Testis (tissue), 3 donors: ENCODE results near the gene TRAF6. TPM values are rescaled to one million over a fixed set of nuclear protein-coding genes. Genes with fewer than 3 reads are reported as not detected.

Experiments used
- DNase-seq: peaks from one replicate; pipeline ENCODE4 v3.0.0-alpha.2; 2019
- H3K27ac ChIP-seq, 2 donors: fragments of 200-600 bp; sonication (generic); one replicate each; pipeline ENCODE4 v1.5.1; 2019
- H3K27me3 ChIP-seq: fragments of 200-600 bp; sonication (generic); one replicate; pipeline ENCODE4 v1.5.1; 2019
- H3K36me3 ChIP-seq: fragments of 200-600 bp; sonication (generic); one replicate; pipeline ENCODE4 v1.5.1; 2017; ENCODE audit warnings: low read depth; ENCODE audit errors: missing control alignments
- H3K4me1 ChIP-seq: fragments of 200-600 bp; sonication (generic); one replicate; pipeline ENCODE4 v1.5.1; 2019
- H3K4me3 ChIP-seq, 2 donors: fragments of 200-600 bp; sonication (generic); one replicate each; pipeline ENCODE4 v1.5.1; 2017 to 2019
- H3K9me3 ChIP-seq: fragments of 200-600 bp; sonication (generic); one replicate; pipeline ENCODE4 v1.5.1; 2017
- POLR2A ChIP-seq: fragments of 450-650 bp; IDR thresholded peaks from one replicate; pipeline ENCODE4 v1.6.1; 2017; ENCODE audit warnings: antibody characterized with exemption, mild to moderate bottlenecking, moderate library complexity
- WGBS, 2 donors: methylation state at CpG; one replicate each; pipeline ENCODE4 v1.1.5; 2018; 5-methylcytosine and 5-hydroxymethylcytosine counted together
- intact Hi-C: fragments of 100-400 bp; cut with DNase I; formaldehyde crosslinking; loops from one replicate; pipeline ENCODE4 v1.15.1; 2023; ENCODE audit warnings: low total_unique reads
- polyA plus RNA-seq: library from polyadenylated mRNA; stranded (reverse); fragments of 350-450 nt; fragmentation: Illumina TruSeq; extraction: RNeasy Lipid Tissue Mini Kit (QIAGEN cat#74804); gene quantifications from one replicate; pipeline ENCODE4 v1.2.3, GENCODE V29; 2014; ENCODE audit warnings: low read depth, low replicate concordance; ENCODE audit not compliant: insufficient read depth
- total RNA-seq, 2 donors: library from RNA; depleted of rRNA; stranded (reverse); fragments of >200 nt; gene quantifications; one replicate each; pipeline ENCODE4 v1.2.3, GENCODE V29; 2016
- TF ChIP-seq, protein P1 (sequence below), 3 experiments: fragments of 450-650 bp in 2 of 3; fragments of 200-600 bp in 1 of 3; sonication (generic) in 1 of 3; IDR thresholded peaks; one replicate each; pipeline ENCODE4 v1.5.1; 2016 to 2019; ENCODE audit warnings: antibody characterized with exemption in 3 of 3, mild to moderate bottlenecking in 2 of 3, moderate library complexity in 1 of 3

TRAF6 gene
- total and polyA plus RNA-seq, 3 donors from 2014 or later = 18.8 to 26.4 (median 24.0) TPM

DNA sequence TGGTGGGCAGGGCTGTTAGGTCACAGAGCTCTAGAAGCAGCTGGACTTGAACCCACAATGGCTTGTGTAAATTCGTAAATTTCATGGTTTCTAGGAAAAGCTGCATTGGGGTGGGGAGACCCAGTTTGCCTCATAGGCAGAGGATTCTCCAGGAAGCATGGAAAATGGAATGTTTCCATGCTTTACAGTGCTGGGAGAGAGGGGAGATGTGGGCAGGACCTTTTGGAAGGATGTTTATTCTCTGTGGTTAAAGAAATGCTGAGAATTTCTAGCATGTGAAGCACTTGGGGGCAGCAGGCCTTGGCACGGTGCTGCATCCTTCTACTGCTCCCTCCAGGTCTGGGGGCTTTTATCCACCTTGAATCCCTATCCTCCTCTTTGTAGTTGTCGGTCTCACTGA, 46.3 kb downstream of the TRAF6 start:
- H3K4me1 ChIP-seq = no peaks in the 10 kb centered on the region
- DNase-seq = no peak
- TF ChIP-seq POLR2A = no peak
- TF ChIP-seq, protein P1, sequence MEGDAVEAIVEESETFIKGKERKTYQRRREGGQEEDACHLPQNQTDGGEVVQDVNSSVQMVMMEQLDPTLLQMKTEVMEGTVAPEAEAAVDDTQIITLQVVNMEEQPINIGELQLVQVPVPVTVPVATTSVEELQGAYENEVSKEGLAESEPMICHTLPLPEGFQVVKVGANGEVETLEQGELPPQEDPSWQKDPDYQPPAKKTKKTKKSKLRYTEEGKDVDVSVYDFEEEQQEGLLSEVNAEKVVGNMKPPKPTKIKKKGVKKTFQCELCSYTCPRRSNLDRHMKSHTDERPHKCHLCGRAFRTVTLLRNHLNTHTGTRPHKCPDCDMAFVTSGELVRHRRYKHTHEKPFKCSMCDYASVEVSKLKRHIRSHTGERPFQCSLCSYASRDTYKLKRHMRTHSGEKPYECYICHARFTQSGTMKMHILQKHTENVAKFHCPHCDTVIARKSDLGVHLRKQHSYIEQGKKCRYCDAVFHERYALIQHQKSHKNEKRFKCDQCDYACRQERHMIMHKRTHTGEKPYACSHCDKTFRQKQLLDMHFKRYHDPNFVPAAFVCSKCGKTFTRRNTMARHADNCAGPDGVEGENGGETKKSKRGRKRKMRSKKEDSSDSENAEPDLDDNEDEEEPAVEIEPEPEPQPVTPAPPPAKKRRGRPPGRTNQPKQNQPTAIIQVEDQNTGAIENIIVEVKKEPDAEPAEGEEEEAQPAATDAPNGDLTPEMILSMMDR (IDR thresholded peaks at IDR 0.05) = no peak
- no peak overlapping the region for H3K27ac ChIP-seq
- no peak overlapping the region for H3K4me3 ChIP-seq
- H3K9me3 ChIP-seq = no peaks in the 10 kb centered on the region
- 83 to 88% methylated on average over 3 of the region's 3 CpGs for WGBS, 2 donors
- no peaks in the 10 kb centered on the region for H3K36me3 ChIP-seq
- no peaks in the 10 kb centered on the region for H3K27me3 ChIP-seq
- intact Hi-C loops = no loop called here

DNA sequence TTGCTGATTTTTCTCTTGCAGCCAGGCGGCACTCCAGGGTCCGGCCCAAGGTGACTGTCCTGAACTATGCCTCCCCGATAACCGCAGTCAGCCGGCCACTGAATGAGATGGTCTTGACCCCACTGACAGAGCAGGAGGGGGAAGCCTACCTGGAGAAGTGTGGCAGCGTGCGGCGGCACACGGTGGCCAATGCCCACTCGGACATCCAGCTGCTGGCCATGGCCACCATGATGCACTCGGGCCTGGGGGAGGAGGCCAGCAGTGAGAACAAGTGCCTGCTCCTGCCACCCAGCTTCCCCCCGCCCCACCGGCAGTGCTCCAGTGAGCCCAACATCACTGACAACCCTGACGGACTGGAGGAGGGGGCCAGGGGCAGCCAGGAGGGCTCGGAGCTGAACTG, 47.8 kb downstream of the TRAF6 start:
- DNase-seq = no peak
- Histone ChIP-seq H3K27me3 (no peaks in the 10 kb centered on the region), H3K4me3 (no peak overlapping the region), H3K27ac (no peak overlapping the region), H3K9me3 (no peaks in the 10 kb centered on the region), H3K4me1 (no peaks in the 10 kb centered on the region), H3K36me3 (no peaks in the 10 kb centered on the region)
- no peak for TF ChIP-seq POLR2A
- TF ChIP-seq, protein P1 (IDR thresholded peaks at IDR 0.05) = no peak
- intact Hi-C loops = no loop called here
- WGBS, 2 donors = 97 to 98% methylated on average over 8 to 15 of the region's 15 CpGs

DNA sequence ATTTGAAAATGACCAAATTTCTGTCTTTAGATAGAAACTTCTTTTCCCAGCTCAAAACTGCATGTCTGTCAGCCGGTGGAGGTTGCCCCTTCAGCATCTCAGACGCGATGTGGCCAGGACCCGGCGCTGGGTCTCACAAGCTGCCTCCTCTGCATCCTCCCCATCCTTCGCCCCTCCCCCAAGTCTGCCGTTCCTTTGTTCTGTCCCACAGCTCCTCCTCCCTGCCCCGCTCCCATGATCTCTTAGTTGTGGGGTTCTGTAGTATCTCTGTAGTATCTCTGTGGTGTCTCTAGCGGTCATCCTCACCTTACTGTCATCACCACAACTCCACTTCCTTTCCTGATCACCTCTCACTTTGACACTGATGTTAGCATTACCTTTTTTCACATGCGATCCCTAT, 49.9 kb downstream of the TRAF6 start:
- intact Hi-C loops = no loop called here
- H3K4me1 ChIP-seq = peaks cover 17% of the 10 kb centered on the region
- no peak overlapping the region for H3K4me3 ChIP-seq
- H3K36me3 ChIP-seq = no peaks in the 10 kb centered on the region
- WGBS, 2 donors = 86 to 93% methylated on average over 10 of the region's 10 CpGs
- H3K9me3 ChIP-seq = no peaks in the 10 kb centered on the region
- DNase-seq = no peak
- no peak overlapping the region for H3K27ac ChIP-seq
- TF ChIP-seq POLR2A = no peak
- TF ChIP-seq, protein P1 (IDR thresholded peaks at IDR 0.05) = no peak
- no peaks in the 10 kb centered on the region for H3K27me3 ChIP-seq

DNA sequence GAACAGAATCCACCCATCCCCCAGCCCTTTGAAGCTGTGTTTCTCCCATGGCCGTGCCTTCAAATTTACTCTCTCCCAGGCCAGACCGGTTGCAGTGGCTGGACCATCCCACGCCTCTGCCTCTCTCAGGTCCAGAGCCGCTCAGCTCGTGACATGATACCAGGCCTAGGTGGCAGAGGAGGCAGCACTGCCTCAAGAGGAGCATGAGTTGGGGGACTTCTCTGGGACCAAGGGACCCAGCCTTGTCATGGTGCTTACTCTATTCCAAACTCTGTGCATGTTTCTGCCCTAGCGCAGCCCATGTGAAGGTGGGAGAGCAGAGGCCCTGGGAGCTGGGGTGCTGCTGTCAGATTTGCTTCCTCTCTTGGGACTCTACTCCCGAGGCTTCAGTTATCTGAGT, 51.0 kb downstream of the TRAF6 start:
- Histone ChIP-seq H3K4me1 (peaks cover 23% of the 10 kb centered on the region), H3K27me3 (no peaks in the 10 kb centered on the region), H3K36me3 (no peaks in the 10 kb centered on the region), H3K27ac (no peak overlapping the region), H3K4me3 (no peak overlapping the region), H3K9me3 (no peaks in the 10 kb centered on the region)
- WGBS, 2 donors = 84 to 85% methylated on average over 7 of the region's 7 CpGs
- intact Hi-C loops = no loop called here
- DNase-seq = no peak
- TF ChIP-seq, protein P1 (IDR thresholded peaks at IDR 0.05) = no peak
- TF ChIP-seq POLR2A = no peak

DNA sequence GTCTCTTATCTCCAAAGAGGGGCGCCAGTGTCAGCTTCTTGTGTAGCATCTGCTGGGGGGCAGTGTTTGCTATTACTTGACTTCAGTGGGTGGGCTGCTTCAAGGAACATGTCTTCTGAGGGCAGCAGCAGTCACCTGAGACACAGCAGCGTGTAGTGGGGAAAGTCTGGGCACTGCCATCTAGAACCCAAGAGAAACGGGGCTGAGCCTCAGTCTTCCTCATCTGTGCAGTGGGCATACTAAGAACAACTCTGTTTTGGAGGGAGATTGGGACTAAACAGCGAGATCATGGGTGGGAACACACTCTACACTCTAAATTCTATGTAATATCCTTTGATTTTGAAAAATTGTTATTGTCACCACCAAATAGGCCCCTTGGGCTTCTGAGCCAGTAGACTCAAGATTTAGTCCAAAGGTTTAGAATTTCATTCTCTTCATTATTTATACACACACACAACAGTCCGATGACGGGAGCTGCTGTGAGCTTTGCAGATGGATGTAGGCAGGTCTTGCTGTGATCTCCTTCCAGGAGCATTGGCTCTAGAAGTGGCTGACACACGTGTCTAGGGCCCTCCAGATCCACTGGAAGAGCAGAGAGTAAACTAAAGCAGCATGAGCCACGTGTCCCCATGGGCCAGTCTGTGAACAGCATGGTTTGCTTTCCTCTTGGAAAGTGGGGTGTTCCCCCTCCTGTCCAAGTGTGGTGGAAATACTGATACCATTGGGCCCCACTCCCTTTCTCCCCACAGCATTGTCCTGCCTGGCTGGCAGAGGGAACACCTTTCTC, 51.8 kb downstream of the TRAF6 start:
- no peak overlapping the region for H3K27ac ChIP-seq
- H3K4me3 ChIP-seq = no peak overlapping the region
- TF ChIP-seq, protein P1 (IDR thresholded peaks at IDR 0.05) = no peak
- TF ChIP-seq POLR2A = no peak
- WGBS, 2 donors = 89 to 93% methylated on average over 7 to 8 of the region's 8 CpGs
- H3K4me1 ChIP-seq = peaks cover 26% of the 10 kb centered on the region
- intact Hi-C loops = no loop called here
- DNase-seq = no peak
- H3K27me3 ChIP-seq = no peaks in the 10 kb centered on the region
- no peaks in the 10 kb centered on the region for H3K36me3 ChIP-seq
- no peaks in the 10 kb centered on the region for H3K9me3 ChIP-seq
